Ovary (tissue), 9 donors: Measurements from ENCODE around the gene NECAB2. TPM values are rescaled to one million over a fixed set of nuclear protein-coding genes. Genes with fewer than 3 reads are reported as not detected.

Experiments
- DNase-seq, 5 donors: peaks; one replicate each; pipeline ENCODE4 v3.0.0-alpha.2; 2019 to 2020
- H3K27ac ChIP-seq, 2 donors: fragments of 200-600 bp; one replicate each; pipeline versions ENCODE4 v1.5.1 to v1.8.0; 2019 to 2022
- H3K27me3 ChIP-seq: fragments of 200-600 bp; one replicate; pipeline ENCODE4 v1.8.0; 2022
- H3K36me3 ChIP-seq: fragments of 200-600 bp; sonication (generic); one replicate; pipeline ENCODE4 v1.5.1; 2019
- H3K4me1 ChIP-seq: one replicate; pipeline ENCODE4 v1.8.1; 2013; ENCODE audit warnings: mild to moderate bottlenecking, moderate library complexity; ENCODE audit not compliant: insufficient read depth
- H3K4me3 ChIP-seq: fragments of 200-600 bp; sonication (generic); one replicate; pipeline ENCODE4 v1.5.1; 2017
- H3K9me3 ChIP-seq, 2 donors: fragments of 200-600 bp in 1 of 2; sonication (generic) in 1 of 2; one replicate each; pipeline versions ENCODE4 v1.5.1 to v1.8.1; 2013 to 2019; ENCODE audit warnings: mild to moderate bottlenecking in 1 of 2, moderate library complexity in 1 of 2
- EP300 ChIP-seq: sonication (generic); formaldehyde crosslinking; IDR thresholded peaks from one replicate; pipeline ENCODE4 v1.6.1; 2017; ENCODE audit warnings: antibody characterized with exemption
- POLR2A ChIP-seq: fragments of 450-650 bp; IDR thresholded peaks from one replicate; pipeline ENCODE4 v1.6.1; 2017; ENCODE audit warnings: antibody characterized with exemption, mild to moderate bottlenecking, moderate library complexity
- WGBS, 3 donors: extraction: QIAGEN DNeasy Blood & Tissue Kit in 1 of 3; methylation state at CpG; one replicate each; pipeline versions ENCODE4 v1.1.5 to v1.1.7; 2013 to 2017; 5-methylcytosine and 5-hydroxymethylcytosine counted together
- intact Hi-C, 4 donors: fragments of 100-400 bp; cut with DNase I; formaldehyde crosslinking; loops; one replicate each; pipeline versions ENCODE4 v1.11.0 to v1.15.1; 2022 to 2023
- polyA plus RNA-seq, 2 donors: library from polyadenylated mRNA; stranded (reverse); fragments of 200-250 nt in 1 of 2; fragments of 350-450 nt in 1 of 2; fragmentation: Illumina TruSeq in 1 of 2; extraction: RNeasy Lipid Tissue Mini Kit (QIAGEN cat#74804) in 1 of 2; gene quantifications; one replicate each; pipeline ENCODE4 v1.2.3, GENCODE V29; 2013 to 2014
- total RNA-seq, 7 donors: library from RNA; depleted of rRNA in 2 of 7; stranded (reverse); fragments of >200 nt in 2 of 7; fragmentation: NEBNext Ultra II Directional in 3 of 7; extraction: Animal tissue kit (Norgen Biotek cat#: 25700) in 3 of 7; gene quantifications; one replicate each; pipeline versions ENCODE4 v1.1.0 to v1.2.4, GENCODE V29; 2016 to 2023
- TF ChIP-seq, protein P1 (sequence below), 3 donors: fragments of 450-650 bp in 2 of 3; fragments of 200-600 bp in 1 of 3; IDR thresholded peaks; one replicate each; pipeline versions ENCODE4 v1.5.1 to v1.8.0; 2016 to 2022; ENCODE audit warnings: antibody characterized with exemption in 3 of 3, mild to moderate bottlenecking in 1 of 3
- donor health status: DM: no; HTN: no; CAD: no; lungs with moderate emphysema.
- donor health status: DM: no; HTN: no; CAD: no.
- donor health status: Bipolar disorder and iron deficiency.
- donor health status: DM: yes; HTN: yes; CAD: no.
- donor health status: DM: no; HTN: no; CAD: no.
- donor health status: DM: yes; HTN: yes; CAD: no.

Gene NECAB2
- total and polyA plus RNA-seq, 9 donors, result 0.20 to 1.6 (median 0.50) TPM; not detected in 4

DNA sequence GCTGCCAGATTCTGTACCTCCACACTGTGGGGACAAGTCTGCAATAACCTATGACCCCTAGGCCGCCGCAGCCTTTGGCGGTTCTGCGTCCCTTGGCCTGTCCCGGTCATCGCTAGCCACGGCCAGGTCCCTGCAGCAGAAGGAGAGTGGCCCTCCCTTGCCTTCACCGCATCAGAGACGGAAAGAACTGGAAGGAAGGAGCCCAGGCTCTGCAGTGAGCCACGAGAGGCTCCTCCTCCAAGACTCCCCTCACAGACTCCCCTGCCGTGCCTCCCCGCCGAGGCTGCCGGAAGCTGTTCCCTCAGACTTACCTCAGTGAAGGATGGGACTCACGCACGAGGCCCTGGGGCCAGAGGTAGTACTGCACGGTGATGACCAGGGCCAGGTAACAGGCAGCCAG, 63.5 kb downstream of the NECAB2 start:
- TF ChIP-seq EP300, result no peak
- TF ChIP-seq, protein P1, sequence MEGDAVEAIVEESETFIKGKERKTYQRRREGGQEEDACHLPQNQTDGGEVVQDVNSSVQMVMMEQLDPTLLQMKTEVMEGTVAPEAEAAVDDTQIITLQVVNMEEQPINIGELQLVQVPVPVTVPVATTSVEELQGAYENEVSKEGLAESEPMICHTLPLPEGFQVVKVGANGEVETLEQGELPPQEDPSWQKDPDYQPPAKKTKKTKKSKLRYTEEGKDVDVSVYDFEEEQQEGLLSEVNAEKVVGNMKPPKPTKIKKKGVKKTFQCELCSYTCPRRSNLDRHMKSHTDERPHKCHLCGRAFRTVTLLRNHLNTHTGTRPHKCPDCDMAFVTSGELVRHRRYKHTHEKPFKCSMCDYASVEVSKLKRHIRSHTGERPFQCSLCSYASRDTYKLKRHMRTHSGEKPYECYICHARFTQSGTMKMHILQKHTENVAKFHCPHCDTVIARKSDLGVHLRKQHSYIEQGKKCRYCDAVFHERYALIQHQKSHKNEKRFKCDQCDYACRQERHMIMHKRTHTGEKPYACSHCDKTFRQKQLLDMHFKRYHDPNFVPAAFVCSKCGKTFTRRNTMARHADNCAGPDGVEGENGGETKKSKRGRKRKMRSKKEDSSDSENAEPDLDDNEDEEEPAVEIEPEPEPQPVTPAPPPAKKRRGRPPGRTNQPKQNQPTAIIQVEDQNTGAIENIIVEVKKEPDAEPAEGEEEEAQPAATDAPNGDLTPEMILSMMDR (IDR thresholded peaks at IDR 0.05), result no peak
- no peak for TF ChIP-seq POLR2A
- intact Hi-C loops, result no loop called here
- Histone ChIP-seq H3K9me3 (no peaks in the 10 kb centered on the region), H3K36me3 (no peaks in the 10 kb centered on the region), H3K27ac (no peak overlapping the region), H3K4me3 (no peak overlapping the region), H3K4me1 (no peaks in the 10 kb centered on the region), H3K27me3 (no peaks in the 10 kb centered on the region)
- 79 to 84% (median 81%) methylated on average over 17 of the region's 17 CpGs for WGBS, 3 donors
- no peak for DNase-seq

DNA sequence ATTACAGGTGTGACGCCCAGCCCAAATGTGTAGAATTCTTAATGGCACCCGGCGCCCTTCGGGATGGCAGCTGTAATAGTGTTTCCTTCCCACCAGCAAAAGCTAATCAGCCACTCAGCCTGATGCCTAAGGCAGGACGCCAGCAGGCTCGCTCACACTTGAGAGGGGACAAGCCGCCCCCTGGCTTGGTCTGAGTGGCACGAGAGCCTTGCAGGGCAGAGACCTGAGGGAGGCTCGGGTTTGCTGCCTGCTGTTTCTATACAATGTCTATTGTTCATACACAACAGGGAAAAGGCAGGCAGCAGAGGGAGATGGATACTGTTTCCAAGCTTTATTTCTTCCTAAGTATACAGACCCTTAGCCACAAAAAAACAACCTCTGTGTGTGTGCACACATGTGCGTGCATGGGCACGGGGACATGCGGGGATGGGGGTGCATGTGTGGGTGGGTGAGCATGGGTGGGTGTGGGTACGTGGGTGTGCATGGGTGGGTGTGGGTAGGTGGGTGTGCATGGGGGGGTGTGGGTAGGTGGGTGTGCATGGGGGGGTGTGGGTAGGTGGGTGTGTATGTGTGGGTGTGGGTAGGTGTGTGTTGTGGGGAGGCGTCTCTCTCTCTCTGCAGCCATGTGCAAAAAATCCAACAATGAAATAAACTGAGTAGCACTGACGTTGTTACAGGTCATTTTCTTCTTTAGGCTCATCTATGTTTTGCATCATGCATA, 64.6 kb downstream of the NECAB2 start:
- Histone ChIP-seq H3K4me1 (no peaks in the 10 kb centered on the region), H3K4me3 (no peak overlapping the region), H3K9me3 (no peaks in the 10 kb centered on the region), H3K36me3 (no peaks in the 10 kb centered on the region), H3K27ac (no peak overlapping the region), H3K27me3 (no peaks in the 10 kb centered on the region)
- DNase-seq, result no peak
- TF ChIP-seq, protein P1 (IDR thresholded peaks at IDR 0.05), result no peak
- TF ChIP-seq EP300 (no peak), POLR2A (no peak)
- intact Hi-C loops, result no loop called here
- 68 to 79% (median 78%) methylated on average over 15 of the region's 15 CpGs for WGBS, 3 donors

DNA sequence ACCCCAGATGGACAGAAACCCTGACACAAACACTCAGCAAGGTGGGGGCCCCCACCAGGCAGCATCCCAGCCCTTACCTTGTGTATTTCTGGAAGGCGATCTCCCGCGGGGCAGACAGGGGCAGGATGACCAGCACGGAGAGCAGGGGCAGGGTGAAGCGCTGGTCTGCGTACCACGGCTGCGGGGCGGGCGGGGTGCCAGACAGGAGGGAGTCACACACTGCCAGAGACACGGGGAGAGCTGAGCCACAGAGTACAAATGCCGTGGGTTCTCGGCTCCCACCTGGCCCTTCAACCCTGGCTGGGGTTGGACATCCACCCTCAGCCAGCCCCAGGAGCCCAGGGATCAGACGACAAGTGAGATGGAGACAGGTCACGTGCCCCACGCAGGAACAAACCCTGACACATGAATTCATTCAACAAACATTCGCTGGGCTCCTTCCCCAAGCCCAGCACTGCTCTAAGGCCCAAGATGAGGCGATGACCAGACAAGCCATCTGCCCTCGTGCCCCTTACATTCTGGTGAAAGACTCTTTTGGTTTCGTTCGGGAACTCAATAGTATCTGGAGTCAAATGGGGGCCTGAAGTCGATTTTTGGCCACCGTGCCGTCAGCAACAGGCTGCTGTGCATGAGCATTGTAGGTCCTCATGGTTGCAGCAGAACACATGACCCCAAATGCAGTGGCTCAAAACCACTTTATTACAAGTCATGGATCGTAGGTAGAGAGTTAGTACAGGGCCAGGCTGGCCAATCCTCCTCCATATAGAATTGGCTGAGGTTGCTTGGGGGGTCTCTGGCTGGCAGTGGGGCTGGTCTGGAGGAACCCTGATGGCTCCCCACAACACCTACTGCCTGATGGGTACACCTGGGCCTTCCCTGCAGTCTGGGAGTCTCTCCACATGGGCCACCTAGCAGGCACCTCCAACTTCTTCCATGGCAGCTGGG, 65.5 kb downstream of the NECAB2 start:
- Histone ChIP-seq H3K36me3 (no peaks in the 10 kb centered on the region), H3K9me3 (no peaks in the 10 kb centered on the region), H3K4me3 (no peak overlapping the region), H3K27ac (no peak overlapping the region), H3K4me1 (no peaks in the 10 kb centered on the region), H3K27me3 (no peaks in the 10 kb centered on the region)
- DNase-seq, result no peak
- TF ChIP-seq, protein P1 (IDR thresholded peaks at IDR 0.05), result no peak
- TF ChIP-seq EP300, result no peak
- no peak for TF ChIP-seq POLR2A
- intact Hi-C loops, result no loop called here
- WGBS, 3 donors, result 77 to 80% (median 79%) methylated on average over 25 of the region's 25 CpGs

DNA sequence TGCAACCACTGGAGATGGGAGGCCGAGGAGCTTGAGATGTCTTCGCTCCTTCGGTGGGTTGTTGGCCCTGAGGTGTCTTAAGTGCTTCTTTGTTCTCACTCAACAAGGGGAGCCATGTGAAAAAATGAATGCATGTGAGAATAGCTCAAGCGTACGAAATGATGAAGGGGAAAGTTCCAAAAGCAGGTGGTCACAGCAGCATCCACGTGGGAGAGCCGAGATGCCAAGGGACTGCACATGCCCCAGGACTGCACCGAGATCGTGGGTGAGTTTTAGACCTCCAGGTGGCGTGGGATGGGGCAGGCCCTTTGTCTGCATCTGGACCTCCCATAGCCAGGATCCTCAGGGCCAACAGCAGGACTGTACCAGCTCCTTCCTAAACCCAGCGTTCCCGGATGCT, 66.5 kb downstream of the NECAB2 start:
- no peak overlapping the region for H3K4me3 ChIP-seq
- 89 to 92% (median 89%) methylated on average over 12 of the region's 12 CpGs for WGBS, 3 donors
- H3K9me3 ChIP-seq, result no peaks in the 10 kb centered on the region
- no peaks in the 10 kb centered on the region for H3K27me3 ChIP-seq
- intact Hi-C loops, result no loop called here
- no peaks in the 10 kb centered on the region for H3K4me1 ChIP-seq
- H3K36me3 ChIP-seq, result no peaks in the 10 kb centered on the region
- TF ChIP-seq POLR2A (no peak), EP300 (no peak)
- TF ChIP-seq, protein P1 (IDR thresholded peaks at IDR 0.05), result no peak
- DNase-seq, result no peak
- H3K27ac ChIP-seq, result no peak overlapping the region
